B cell (primary cell): Measurements from ENCODE around the gene EFNB2. TPM values are rescaled to one million over a fixed set of nuclear protein-coding genes. Genes with fewer than 3 reads are reported as not detected.

Experiments used
- ATAC-seq: fragments of 200-7000 bp; cut with Tn5 transposase; one replicate; pipeline ENCODE4 v1.10.0; 2021; ENCODE audit warnings: low read depth, mild to moderate bottlenecking, moderate number of reproducible peaks, moderate library complexity
- CTCF ChIA-PET: fragments of 350-600 bp; sonication (Branson Sonifier 250); formaldehyde crosslinking; loops from one replicate; lab custom pipeline; 2021; ENCODE audit warnings: antibody characterized with exemption, inconsistent platforms; lab: Charles Lee
- POLR2A ChIA-PET: fragments of 350-600 bp; sonication (Branson Sonifier 250); formaldehyde crosslinking; loops from one replicate; lab custom pipeline; 2021; ENCODE audit warnings: antibody characterized with exemption; lab: Charles Lee
- DNase-seq: peaks from one replicate; pipeline ENCODE4 v3.0.0; 2013
- H2AFZ ChIP-seq: 2 replicates; pipeline ENCODE4 v1.6.1; 2012; ENCODE audit warnings: mild to moderate bottlenecking, low read depth, low read length; ENCODE audit not compliant: insufficient read depth, poor library complexity, severe bottlenecking
- H3K27ac ChIP-seq, 2 donors: 1 replicate in 1 of 2; 2 replicates in 1 of 2; pipeline ENCODE4 v1.5.1; 2012 to 2013; ENCODE audit warnings: low read length in 2 of 2, mild to moderate bottlenecking in 2 of 2, moderate library complexity in 1 of 2
- H3K27me3 ChIP-seq, 4 experiments: fragments of 200-600 bp in 1 of 4; sonication (generic) in 1 of 4; replicated peaks in 1 of 4; 1 replicate in 2 of 4; 2 replicates in 2 of 4; pipeline versions ENCODE4 v1.6.1 to v1.7.0; 2013 to 2016; ENCODE audit warnings: low read length in 3 of 4, mild to moderate bottlenecking in 2 of 4, mixed read lengths in 1 of 4, moderate library complexity in 1 of 4; ENCODE audit not compliant: insufficient read depth in 4 of 4, control insufficient read depth in 3 of 4; ENCODE audit errors: control extremely low read depth in 1 of 4
- H3K36me3 ChIP-seq, 2 experiments: replicated peaks in 1 of 2; 1 replicate in 1 of 2; 2 replicates in 1 of 2; pipeline versions ENCODE4 v1.6.1 to v1.7.1; 2013; ENCODE audit warnings: low read length in 1 of 2; ENCODE audit not compliant: insufficient read depth in 2 of 2, control insufficient read depth in 1 of 2; ENCODE audit errors: control extremely low read depth in 1 of 2, extremely low read depth in 1 of 2
- H3K4me1 ChIP-seq, 2 donors: fragments of 200-600 bp in 1 of 2; sonication (generic) in 1 of 2; 1 replicate in 1 of 2; 2 replicates in 1 of 2; pipeline versions ENCODE4 v1.5.1 to v1.6.1; 2013 to 2017; ENCODE audit warnings: low read length in 2 of 2; ENCODE audit not compliant: control insufficient read depth in 2 of 2, insufficient read depth in 2 of 2
- H3K4me2 ChIP-seq: replicated peaks from 2 replicates; pipeline ENCODE3; 2012; ENCODE audit warnings: mild to moderate bottlenecking, low read depth, low read length; ENCODE audit not compliant: poor library complexity, severe bottlenecking
- H3K4me3 ChIP-seq, 5 experiments: fragments of 200-600 bp in 1 of 5; sonication (generic) in 1 of 5; 1 replicate in 3 of 5; 2 replicates in 2 of 5; pipeline versions ENCODE4 v1.5.1 to v1.7.0; 2011 to 2016; ENCODE audit warnings: low read length in 4 of 5, mild to moderate bottlenecking in 4 of 5, low read depth in 2 of 5, control low read depth in 1 of 5, moderate library complexity in 1 of 5; ENCODE audit not compliant: insufficient read depth in 1 of 5; ENCODE audit errors: control extremely low read depth in 1 of 5, extremely low read depth in 1 of 5
- H3K79me2 ChIP-seq: fragments of 200-600 bp; sonication (generic); one replicate; pipeline ENCODE4 v1.6.0; 2016; ENCODE audit warnings: low read length; ENCODE audit not compliant: control insufficient read depth, insufficient read depth
- H3K9ac ChIP-seq: fragments of 200-600 bp; sonication (generic); 2 replicates; pipeline ENCODE4 v1.6.1; 2017; ENCODE audit warnings: mild to moderate bottlenecking, low read length, moderate library complexity
- H3K9me3 ChIP-seq, 3 donors: one replicate each; pipeline versions ENCODE4 v1.6.1 to v1.7.1; 2013; ENCODE audit warnings: low read length in 2 of 3; ENCODE audit not compliant: control insufficient read depth in 2 of 3, insufficient read depth in 1 of 3; ENCODE audit errors: control extremely low read depth in 1 of 3
- H4K20me1 ChIP-seq: 2 replicates; pipeline ENCODE4 v1.6.0; 2012; ENCODE audit warnings: mild to moderate bottlenecking, low read length; ENCODE audit not compliant: insufficient read depth, control insufficient read depth, poor library complexity, severe bottlenecking
- H3K27ac Mint-ChIP-seq: one replicate; pipeline ENCODE4 v1.8.0; 2021; ENCODE audit warnings: mixed read lengths
- H3K27me3 Mint-ChIP-seq: one replicate; pipeline ENCODE4 v1.8.0; 2021; ENCODE audit warnings: mixed read lengths
- H3K4me1 Mint-ChIP-seq: one replicate; pipeline ENCODE4 v1.8.0; 2021; ENCODE audit warnings: mixed read lengths
- H3K4me3 Mint-ChIP-seq: one replicate; pipeline ENCODE4 v1.8.0; 2021; ENCODE audit warnings: mixed read lengths
- H3K9me3 Mint-ChIP-seq: one replicate; pipeline ENCODE4 v1.8.0; 2022; ENCODE audit warnings: mixed read lengths; ENCODE audit not compliant: insufficient read depth
- EZH2 ChIP-seq: IDR thresholded peaks from 2 replicates; pipeline ENCODE4 v1.6.1; 2012; ENCODE audit warnings: borderline replicate concordance, low read depth, mild to moderate bottlenecking, moderate library complexity, low read length; ENCODE audit not compliant: insufficient read depth, poor library complexity, severe bottlenecking
- WGBS: methylation state at CpG from one replicate; pipeline ENCODE4 v1.1.5; 2013; ENCODE audit warnings: missing lambda C conversion rate; ENCODE audit not compliant: insufficient coverage; 5-methylcytosine and 5-hydroxymethylcytosine counted together
- intact Hi-C: fragments of 100-400 bp; cut with micrococcal nuclease; formaldehyde crosslinking; loops from one replicate; pipeline ENCODE4 v1.10.0; 2022
- polyA plus RNA-seq: library from polyadenylated mRNA; depleted of rRNA; stranded (reverse); fragments of >200 nt; gene quantifications from 2 replicates; pipeline ENCODE4 v1.2.3, GENCODE V29; 2012
- total RNA-seq, 2 donors: library from RNA; stranded (reverse); fragments of 120-200 nt in 1 of 2; gene quantifications; 1 replicate in 1 of 2; 2 replicates in 1 of 2; pipeline versions ENCODE4 v1.2.3 to v1.2.4, GENCODE V29; 2013 to 2022
- TF ChIP-seq, protein P1 (sequence below): fragments of 200-600 bp; IDR thresholded peaks from one replicate; pipeline ENCODE4 v1.8.0; 2022; ENCODE audit warnings: antibody characterized with exemption, mild to moderate bottlenecking

The EFNB2 gene
- total and polyA plus RNA-seq, 2 donors (not counting 1 experiment from before 2014, with no cell fraction given) = 0.04 to 1.2 TPM

DNA sequence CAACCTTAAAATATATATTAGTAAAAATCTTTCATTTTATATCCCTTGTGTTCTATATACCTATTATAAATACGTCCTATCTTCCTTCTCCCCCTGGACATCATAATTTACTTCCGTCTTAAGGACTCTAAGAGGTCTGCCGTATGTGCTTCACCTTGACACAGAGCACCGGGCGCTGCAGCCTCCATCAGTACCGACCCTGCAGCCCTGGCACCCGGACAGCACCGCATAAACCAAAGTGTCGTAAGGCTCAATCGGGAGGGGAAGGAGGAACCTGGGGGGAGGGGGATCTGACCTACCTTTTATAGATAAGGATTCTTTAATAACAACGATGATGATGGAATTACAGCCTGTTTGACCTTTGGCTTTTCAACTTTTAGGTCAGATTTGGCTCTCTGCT, 44.0 kb downstream of the EFNB2 start:
- H3K9ac ChIP-seq = peak overlapping the region; percentile 51
- no peaks in the 10 kb centered on the region for H3K9me3 Mint-ChIP-seq
- CTCF ChIA-PET = no interaction called here
- no peaks in the 10 kb centered on the region for H3K36me3 ChIP-seq
- POLR2A ChIA-PET = no interaction called here
- H4K20me1 ChIP-seq = no peaks in the 10 kb centered on the region
- H3K27me3 Mint-ChIP-seq = peaks cover 62% of the 10 kb centered on the region
- H3K4me2 ChIP-seq = peak overlapping the region; percentile 62
- H2AFZ ChIP-seq = peak overlapping the region; percentile 67
- H3K27ac Mint-ChIP-seq = no peak overlapping the region
- no peak for DNase-seq
- peaks cover 15 to 20% of the 10 kb centered on the region in 2 donors for H3K4me1 ChIP-seq
- TF ChIP-seq, protein P1, sequence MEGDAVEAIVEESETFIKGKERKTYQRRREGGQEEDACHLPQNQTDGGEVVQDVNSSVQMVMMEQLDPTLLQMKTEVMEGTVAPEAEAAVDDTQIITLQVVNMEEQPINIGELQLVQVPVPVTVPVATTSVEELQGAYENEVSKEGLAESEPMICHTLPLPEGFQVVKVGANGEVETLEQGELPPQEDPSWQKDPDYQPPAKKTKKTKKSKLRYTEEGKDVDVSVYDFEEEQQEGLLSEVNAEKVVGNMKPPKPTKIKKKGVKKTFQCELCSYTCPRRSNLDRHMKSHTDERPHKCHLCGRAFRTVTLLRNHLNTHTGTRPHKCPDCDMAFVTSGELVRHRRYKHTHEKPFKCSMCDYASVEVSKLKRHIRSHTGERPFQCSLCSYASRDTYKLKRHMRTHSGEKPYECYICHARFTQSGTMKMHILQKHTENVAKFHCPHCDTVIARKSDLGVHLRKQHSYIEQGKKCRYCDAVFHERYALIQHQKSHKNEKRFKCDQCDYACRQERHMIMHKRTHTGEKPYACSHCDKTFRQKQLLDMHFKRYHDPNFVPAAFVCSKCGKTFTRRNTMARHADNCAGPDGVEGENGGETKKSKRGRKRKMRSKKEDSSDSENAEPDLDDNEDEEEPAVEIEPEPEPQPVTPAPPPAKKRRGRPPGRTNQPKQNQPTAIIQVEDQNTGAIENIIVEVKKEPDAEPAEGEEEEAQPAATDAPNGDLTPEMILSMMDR = no peak
- no peak for TF ChIP-seq EZH2
- WGBS = 5% methylated on average over 6 of the region's 11 CpGs
- no peak for ATAC-seq
- H3K9me3 ChIP-seq = peaks cover 0 to 5% (median 0%) of the 10 kb centered on the region in 3 donors
- H3K4me3 ChIP-seq = peak overlapping the region in 1 of 5 experiments; percentile 28
- no peak overlapping the region for H3K27ac ChIP-seq
- H3K4me1 Mint-ChIP-seq = peaks cover 34% of the 10 kb centered on the region
- no peaks in the 10 kb centered on the region for H3K79me2 ChIP-seq
- peak overlapping the region; percentile 84 for H3K4me3 Mint-ChIP-seq
- peaks cover 0 to 31% (median 12%) of the 10 kb centered on the region in 4 experiments for H3K27me3 ChIP-seq
- intact Hi-C loops = no loop called here

DNA sequence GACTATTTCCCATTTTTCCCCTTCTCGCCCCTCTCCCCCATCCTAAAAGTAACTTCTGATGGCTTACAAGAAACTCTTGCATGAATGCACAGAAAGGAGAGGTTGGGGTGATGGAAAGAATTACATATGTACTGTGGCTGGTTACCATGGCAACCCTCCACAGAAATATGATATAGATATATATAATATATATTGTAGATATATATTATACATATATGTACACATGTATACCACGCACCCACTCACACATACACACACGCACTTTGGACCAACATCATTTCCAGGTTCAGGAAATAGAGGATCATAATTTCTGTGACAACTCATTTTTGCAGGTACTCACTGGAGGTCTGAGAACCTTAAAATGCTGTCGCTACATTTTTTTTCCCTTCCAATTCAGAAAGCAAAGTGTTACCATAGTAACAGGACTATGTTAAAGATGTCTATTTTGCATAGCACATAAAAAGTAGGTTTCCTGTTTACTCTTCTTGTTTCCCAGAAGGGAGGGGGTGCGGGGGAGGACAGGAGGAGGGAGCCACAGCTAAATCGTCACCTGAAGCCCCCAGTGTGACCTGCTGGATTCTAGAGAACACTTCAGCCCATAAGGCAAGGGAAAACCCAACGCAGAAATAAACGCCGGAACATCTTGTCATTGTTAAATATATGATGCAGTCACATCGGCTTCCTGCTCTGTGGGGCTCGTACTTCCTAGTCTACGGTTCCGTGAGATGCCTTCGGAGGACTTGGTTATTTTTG, 44.7 kb downstream of the EFNB2 start:
- Mint-ChIP-seq H3K4me1 (peaks cover 30% of the 10 kb centered on the region), H3K9me3 (no peaks in the 10 kb centered on the region), H3K27me3 (peaks cover 57% of the 10 kb centered on the region), H3K4me3 (peak overlapping the region; percentile 84), H3K27ac (peak overlapping the region; percentile 37)
- Histone ChIP-seq H3K27ac (no peak overlapping the region), H3K9me3 (peaks cover 0 to 5% (median 0%) of the 10 kb centered on the region in 3 donors), H3K4me1 (peaks cover 15% of the 10 kb centered on the region in 2 donors), H2AFZ (peak overlapping the region; percentile 67), H4K20me1 (no peaks in the 10 kb centered on the region), H3K4me2 (peak overlapping the region; percentile 62), H3K36me3 (no peaks in the 10 kb centered on the region), H3K4me3 (peak overlapping the region in 4 of 5 experiments; percentile 2 to 28 (median 13)), H3K9ac (peak overlapping the region; percentile 51), H3K27me3 (peaks cover 0 to 25% (median 5%) of the 10 kb centered on the region in 4 experiments), H3K79me2 (no peaks in the 10 kb centered on the region)
- WGBS = 0% methylated on average over 10 of the region's 14 CpGs
- CTCF ChIA-PET = no interaction called here
- TF ChIP-seq, protein P1 = no peak
- TF ChIP-seq EZH2 = no peak
- intact Hi-C loops = no loop called here
- peak; percentile 54 for DNase-seq
- POLR2A ChIA-PET = no interaction called here
- peak; percentile 39 for ATAC-seq
